Lung microvascular endothelial cell (primary cell): Measurements from ENCODE around the gene PRKAR1A. TPM values are rescaled to one million over a fixed set of nuclear protein-coding genes. Genes with fewer than 3 reads are reported as not detected.
"Not testable (repeated sequence)": the region's sequence is repeated elsewhere in the genome, so short reads cannot be mapped to it uniquely, and the experiment has no call there.

Experiments
- DNase-seq, 2 donors: peaks; one replicate each; pipeline versions ENCODE4 v3.0.0 to v3.0.0-alpha.2; 2010; ENCODE audit warnings: low read depth in 2 of 2
- total RNA-seq: library from RNA; depleted of rRNA; stranded (reverse); fragments of >200 nt; gene quantifications from 2 replicates; pipeline ENCODE4 v1.2.1, GENCODE V29; 2014

PRKAR1A gene
- total RNA-seq, 1 donor from 2014 or later = 352 TPM

DNA sequence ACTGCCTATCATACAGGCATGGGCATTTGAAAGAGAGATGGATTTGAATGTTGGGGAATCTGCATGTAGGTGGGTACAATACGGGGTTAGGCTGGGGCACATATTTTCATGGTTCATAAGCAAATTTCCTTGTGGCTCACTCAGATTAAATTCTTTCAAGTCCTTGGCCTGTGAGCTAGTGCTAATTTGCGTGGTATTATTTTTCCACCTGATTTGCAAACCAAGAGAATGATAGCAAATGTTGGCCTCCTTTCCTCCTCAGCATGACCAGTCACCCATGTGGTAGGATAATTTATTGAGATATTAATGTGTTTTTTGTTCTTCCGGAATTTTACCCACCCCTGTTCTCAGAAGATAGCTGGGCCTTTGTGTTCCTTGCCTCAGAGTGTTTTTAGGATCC lies 66.0 kb downstream of the PRKAR1A start:
- no peak for DNase-seq

DNA sequence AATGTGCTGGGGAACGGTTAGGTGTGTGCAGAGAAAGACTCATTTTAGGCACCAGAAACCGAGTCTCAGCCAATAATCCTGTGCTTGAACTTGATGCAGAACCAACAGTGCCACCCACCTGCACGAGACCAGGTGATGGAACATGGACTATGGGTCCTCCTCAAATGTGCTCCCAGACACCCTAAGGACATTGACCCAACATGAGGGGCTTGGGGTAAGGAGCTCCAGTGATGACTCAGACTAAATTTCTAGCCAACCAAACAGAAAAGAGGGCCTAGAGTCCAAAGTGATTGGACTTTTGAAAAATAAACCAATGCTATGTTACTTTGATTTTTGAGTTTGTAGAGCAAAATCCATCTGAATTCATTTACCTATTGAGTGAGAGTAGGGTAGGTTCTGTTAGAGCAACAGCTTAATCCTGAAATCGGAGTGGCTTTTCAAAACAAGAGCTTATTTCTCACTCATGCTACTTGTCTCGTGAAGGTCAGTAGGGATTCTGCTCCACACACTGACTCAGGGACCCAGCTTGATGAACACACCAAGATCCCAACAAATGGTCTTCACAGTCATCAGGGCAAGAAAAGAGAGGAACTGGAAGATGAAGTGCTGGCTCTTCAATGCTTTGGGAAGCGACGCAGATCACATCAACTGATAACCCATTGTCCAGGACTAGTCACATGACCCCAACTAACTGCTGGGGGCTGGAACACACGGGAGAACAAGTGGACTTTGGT lies 67.1 kb downstream of the PRKAR1A start:
- no peak for DNase-seq

DNA sequence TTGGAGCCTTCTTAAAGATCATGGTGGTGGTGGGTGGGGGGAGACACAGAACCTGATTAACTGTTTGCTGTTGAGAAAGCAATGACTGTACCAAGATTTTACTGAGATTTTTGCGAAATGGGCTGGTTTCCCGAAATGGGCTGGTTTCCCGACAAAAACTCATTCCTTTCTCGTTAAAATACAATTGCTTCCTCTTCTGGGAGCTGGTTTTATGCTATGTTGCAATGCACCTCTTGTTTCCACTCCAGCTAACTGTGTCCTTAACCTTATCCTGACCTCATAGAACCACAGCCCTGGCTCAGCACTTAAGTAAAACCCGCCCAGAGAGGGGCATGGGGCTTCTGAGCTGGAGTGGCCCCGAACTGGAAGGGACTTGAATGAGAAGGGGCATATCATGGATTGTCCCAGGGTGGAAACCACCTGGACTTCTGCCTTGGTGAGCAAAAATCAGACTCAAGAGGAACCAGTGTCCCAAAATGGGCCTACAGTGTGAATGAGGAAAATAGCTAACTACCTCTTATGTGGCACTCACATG lies 68.1 kb downstream of the PRKAR1A start:
- no peak for DNase-seq

DNA sequence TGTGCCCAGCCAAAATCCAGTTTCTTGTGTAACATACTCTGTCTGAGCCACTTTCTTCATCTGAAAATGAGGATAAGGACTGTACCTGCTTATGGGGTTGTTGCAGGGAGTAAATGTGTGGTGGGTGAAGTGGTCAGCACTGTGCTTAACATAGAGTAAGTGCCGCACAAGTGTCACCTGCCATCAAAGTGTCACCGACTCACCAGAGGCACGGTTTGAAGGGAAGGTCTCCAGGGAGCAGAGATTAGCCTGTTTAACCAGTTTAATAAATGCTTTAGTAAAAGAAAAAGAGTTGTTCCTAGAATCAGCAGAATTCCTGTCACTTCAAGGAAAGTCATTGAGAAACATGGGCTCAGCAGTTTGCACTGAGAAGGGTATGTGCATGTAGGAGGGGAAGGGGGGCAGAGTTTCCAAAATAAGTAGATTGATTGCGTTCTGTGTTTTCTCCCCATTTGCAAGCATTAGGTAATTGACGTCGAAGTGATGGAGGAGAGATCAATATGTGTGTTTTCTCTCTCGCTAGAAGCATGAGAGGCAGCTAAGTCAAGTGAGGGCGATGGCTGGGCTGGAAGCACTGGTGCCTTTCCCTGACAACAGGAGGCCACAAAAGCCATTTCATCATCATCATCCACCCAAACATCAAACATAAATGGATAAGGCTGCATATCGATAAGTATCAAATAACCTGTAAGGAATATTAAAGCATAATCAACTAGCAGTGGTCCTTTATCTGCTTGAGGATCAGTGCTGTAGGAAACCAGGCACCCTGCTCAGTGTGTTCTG lies 69.8 kb downstream of the PRKAR1A start:
- no peak for DNase-seq

DNA sequence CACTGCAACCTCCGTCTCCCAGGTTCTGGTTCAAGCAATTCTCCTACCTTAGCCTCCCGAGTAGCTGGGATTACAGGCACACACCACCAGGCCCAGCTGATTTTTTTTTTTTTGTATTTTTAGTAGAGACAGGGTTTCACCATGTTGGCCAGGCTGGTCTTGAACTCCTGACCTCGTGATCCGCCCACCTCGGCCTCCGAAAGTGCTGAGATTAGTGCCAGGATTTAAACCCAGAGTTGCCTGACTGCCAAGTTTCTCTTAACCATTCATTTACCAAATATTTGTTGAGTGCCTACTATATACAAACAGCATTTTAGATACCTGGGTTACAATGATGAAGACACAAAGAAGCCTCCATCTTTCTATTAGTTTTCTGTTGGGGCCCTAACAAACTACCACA lies 70.6 kb downstream of the PRKAR1A start:
- DNase-seq = not testable (repeated sequence)

DNA sequence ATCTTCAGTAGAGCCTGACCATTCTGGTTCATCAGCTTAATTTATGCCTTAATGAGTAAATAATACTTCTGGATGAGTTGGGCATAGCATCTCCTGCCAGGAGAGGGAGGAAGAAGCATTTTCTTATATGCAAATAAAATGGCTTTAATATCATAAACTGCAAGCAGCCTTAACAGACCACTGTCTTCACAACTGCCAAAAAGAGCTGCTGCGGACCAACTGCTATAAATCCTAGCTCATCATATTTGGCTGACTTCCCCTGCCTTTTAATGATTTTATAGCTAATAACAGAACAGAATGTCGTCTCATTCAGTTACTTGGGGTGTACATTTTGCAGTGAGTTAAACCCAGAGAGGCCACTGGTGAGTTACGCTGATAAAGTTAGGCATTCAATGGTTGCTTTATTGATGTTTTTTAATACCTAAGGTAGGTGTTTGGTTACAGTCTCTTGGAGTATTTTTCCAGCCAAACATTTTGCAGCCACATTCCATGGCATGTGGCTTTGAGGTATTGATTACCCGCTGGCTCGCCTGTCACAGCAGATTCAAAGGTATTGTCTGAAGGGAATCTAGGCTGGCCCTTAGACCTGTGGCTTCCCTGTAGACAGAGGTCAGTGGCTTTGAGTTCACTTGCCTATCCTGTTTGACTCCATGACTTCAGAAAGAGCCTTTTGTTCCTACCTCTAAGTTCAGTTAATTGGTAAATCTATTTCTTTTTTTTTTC lies 72.5 kb downstream of the PRKAR1A start:
- DNase-seq = no peak

DNA sequence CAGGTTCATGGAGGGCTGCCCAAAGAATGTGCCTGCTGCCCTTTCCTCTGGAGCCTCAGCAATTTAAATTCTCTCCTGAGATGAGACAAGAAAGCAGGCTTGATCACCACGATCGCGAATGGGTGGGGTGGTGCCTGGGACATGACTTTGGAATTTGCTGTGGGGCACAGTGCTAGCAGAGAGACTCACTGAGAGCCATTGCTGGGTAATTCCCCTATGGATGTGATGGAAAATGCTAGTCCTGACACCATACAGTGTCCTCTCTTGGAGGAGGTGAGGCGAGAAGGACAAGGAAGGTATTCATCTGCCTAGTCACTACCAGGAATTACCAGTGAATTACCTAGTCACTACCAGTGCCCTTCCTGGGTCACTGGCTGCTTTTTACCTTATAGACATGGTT lies 73.4 kb downstream of the PRKAR1A start:
- no peak for DNase-seq

DNA sequence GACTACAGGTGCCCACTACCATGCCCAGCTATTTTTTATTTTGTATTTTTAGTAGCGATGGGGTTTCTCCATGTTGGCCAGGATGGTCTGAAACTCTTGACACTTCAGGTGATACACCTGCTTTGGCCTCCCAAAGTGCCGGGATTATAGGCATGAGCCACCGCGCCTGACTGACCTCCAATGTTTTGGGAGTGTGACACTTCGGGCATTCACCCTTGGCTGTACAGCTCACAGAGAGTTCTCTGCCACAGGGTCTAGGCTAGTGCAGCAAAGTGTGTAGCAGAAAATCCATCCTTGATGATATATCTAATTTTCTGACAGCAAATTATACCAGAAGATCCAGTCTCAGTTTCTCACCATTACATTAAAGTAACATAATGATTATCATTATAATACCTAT lies 74.8 kb downstream of the PRKAR1A start:
- no peak for DNase-seq

DNA sequence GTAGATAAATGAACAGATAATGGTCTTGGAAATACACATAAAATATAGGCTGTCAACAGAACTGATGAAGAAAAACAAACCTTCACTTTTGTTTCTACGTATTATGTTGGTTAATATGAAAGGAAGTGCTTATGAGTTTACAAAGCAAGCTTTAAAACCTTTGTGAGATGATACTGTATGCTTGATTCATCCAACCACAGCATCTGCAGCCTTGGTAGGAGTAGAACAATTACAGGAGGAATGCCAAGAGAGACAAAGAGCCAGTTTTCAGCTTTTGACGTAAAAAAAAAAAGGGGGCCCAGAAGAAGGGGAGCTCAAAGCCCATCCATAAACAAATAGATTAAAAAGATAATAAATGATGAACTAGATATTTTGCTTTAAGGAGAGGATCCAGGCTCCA lies 75.6 kb downstream of the PRKAR1A start:
- DNase-seq = no peak

DNA sequence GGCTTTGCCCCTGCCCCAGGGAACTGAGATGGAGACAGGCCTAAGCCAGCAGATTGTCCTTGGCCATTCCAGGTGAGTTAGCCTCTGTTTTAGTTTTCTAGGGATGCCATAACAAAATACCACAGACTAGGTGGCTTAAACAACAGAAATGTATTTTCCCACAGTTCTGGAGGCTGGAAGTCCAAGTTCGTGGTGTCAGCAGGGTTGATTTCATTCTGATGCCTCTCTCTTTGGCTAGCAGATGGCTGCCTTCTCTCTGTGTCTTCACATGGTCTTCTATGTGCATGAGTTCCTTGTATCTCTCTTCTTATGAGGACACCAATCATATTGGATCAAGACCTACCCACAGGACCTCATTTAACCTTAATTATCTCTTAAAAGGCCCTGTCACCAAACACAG lies 76.1 kb downstream of the PRKAR1A start:
- no peak for DNase-seq

DNA sequence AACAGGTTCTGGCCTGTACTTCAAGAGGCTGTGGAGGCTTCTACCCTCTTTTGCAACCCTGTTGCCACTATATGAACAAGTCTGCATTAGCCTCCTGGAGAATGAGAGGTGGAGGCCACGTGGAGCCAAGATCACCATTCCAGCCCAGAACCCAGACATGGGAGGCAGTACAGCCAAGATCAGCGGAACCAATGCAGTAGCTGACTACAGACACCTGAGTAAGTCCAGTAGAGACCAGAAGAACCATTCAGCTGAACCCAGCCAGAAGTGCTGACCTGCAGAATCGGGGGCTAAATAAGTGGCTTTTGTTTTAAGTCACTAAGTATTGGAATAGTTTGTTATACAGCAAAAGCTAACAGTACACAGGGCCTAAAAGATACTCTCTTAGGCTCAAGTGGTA lies 76.9 kb downstream of the PRKAR1A start:
- DNase-seq = no peak

DNA sequence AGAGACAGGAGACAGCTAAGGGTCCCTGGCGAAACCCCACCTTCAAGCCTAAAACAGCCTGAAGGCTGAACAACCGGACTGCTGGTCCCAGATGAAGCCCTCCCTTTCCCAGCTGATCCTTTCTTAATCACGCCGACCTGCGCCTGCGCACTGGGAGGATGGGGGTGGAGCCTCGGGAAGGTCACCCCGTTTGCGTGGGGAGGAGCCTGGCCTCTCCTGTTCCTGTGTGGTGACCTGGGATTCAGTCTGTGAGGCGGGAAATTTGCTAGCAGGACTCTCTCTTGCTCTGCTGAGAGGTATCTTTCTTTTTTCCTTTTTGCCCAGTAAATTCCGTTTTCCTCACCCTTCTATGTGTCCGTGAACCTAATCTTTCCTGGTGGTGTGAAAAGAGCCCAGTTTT lies 79.4 kb downstream of the PRKAR1A start:
- no peak for DNase-seq

DNA sequence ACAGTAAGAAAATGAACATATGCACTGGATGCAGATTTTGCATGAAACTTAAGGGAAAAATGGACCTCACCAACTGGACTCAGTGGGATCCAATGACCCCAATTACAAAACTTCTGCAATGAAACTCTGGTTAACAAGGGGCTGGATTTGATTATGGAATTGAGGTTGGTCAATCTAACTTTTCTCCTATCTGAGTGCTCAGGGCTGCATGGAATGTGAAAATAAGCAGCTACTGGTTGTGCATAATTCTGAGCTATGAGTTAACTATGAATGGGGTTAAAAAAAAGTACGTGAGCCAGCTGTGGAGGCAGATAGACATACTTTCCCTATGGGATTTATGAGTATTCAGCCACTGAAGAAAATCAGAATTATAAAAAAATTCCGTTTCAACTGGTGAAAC lies 79.8 kb downstream of the PRKAR1A start:
- DNase-seq = no peak

DNA sequence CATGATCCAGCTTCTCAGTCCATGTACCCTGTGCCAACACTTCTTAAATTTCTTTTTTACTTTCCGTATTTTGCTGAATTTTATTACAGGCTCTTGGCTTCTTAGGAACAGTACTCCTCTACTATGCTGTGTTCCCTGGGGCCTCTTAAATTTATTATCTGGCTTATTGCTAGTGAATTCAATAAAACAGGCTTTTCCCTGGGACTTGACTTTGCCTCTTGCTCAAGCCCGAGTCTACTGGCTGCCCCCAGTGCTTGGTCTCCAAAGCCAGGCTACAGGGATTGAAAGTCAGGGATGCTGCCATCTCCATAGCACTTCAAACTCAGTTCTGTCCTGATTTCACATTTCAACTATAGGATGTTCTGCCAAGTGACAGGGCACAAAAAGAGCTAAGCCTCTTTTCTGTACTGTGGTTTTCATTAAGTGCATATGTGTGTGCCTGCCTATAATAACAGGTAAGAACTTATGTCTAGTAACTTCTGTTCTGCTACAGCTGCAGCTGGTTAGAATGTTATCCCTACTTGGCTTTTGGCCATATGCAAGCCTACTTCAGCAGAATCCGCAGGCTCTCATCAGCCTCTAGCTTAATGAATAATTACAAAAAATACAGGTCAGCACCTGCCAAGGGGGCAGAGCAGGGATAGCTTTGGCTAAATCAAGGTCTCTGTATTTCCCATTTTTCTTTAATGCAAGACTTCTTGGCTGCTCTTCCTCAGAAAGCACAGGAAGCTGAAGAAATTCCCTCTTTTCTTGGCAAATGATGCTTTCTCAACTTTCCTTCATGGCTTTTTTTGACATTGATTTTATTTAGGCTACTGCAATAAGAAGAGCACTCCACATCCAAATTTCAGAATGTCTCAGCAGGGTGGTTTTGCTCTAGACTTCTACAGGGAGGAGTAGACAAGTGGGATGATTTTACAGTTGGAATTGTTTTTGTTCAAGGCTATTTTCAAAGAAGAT lies 80.7 kb downstream of the PRKAR1A start:
- no peak for DNase-seq

DNA sequence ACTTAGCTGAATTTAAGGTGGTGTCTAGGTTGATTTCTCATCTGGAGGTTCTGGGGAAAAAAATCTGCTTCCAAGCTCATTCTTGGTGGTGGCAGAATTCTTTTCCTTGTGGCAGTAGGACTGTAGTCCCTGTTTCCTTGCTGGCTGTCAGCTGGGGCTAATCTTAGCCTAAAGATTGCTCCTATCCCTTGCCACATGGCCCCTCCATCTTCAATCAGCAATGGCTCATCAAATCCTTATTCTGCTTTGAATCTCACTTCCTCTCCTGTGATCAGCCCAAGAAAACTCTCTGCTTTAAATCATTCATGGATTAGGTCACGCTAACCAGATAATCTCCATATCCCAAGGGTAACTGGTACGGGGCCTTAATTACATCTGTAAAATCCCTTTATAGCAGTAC lies 82.3 kb downstream of the PRKAR1A start:
- no peak for DNase-seq

DNA sequence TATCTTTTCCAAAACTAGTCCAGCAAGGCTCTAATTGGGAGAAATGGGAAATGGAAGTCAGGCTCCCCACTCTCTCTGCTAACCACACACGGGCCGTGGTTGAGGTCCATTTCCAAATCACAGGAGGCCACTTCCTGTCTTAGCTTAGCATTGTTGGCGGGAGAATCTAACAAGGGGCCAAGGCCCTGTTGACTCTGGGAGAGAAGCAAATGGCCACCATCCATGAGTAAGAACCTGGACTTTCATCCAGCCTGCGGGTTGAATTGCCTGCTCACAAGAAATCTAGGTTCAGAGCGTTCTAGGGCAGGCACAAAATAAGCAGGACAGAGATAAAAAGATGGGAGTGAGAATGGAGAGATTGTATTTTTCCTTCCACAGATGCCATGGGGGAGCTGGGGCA lies 83.3 kb downstream of the PRKAR1A start:
- no peak for DNase-seq

DNA sequence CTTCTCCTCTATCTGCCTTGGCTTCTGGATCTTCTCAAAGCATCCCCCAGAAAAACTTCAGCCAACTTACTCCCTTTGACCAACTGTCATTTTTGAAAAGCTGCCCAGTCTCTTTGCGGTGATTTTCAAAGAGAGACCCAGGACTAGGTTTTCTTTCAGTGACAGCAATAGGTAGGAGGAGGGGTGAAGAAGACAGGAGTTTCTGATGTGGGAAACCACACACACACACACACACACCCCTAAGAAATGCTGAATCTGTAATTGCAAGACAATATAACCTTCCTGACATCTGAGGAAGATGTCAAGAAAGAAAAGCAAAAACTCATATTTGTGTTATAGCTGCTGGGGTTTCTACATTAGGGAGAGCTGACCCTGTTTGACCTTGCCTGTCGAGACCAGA lies 83.8 kb downstream of the PRKAR1A start:
- DNase-seq = no peak

DNA sequence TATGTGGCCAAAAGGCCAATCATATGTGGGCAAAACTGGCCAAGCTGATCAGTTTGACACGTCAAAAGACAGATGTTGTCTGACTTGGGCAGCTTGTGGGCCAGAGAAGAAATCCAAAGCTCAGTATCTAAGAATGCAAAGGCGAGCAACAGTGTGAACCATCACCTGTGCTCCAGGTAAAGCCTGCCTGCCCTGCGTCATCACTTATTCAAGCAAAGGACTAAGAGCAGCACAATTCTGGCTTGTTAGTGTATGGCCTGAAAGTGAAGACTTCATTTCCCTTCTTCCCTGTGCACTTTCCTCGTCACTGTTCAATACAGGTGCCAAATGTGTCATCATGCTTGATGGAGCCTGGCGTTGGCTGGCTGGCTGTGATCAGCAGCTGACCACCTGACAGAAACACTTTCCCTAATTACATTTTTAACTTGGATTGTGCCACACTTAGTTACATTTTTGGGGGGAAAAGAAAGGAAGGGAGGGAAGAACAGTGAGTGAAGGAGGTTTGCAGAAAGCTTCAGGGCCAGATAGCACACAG lies 84.2 kb downstream of the PRKAR1A start:
- no peak for DNase-seq

DNA sequence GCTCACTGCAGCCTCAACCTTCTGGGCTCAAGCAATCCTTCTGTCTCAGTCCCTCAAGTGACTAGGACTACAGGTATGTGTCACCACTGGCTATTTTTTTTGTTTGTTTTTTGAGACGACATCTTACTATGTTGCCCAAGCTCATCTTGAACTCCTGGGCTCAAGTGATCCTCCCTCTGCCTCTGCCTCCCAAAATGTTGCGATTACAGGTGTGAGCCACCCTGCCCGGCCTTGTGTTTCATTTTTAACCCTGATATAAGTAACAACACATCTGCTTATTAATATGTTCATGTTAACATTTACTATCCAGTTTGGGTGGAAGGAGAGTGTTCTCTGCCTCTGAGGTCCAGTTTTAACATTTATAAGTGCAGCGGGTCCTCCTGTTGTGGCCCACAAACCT lies 85.8 kb downstream of the PRKAR1A start:
- DNase-seq = no peak

DNA sequence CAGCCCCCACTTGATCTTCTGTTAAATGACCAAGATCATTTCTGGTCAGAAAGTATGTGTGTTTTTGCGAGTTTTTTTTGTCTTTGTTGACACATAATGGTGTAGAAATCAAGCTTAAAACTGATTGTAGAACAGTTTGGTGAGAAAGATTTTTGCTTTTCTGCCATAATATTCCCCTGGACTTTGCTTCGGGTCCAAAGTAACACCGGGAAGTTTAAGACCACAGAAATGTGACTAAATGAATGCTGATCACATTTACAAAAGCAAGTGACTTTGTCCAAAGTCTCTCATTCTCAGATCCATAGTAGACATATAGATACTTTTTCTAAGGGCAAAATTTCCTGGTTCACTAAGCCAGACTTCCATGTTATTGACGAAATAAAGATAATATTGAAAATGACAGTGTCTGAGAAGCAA lies 86.3 kb downstream of the PRKAR1A start:
- DNase-seq = no peak

DNA sequence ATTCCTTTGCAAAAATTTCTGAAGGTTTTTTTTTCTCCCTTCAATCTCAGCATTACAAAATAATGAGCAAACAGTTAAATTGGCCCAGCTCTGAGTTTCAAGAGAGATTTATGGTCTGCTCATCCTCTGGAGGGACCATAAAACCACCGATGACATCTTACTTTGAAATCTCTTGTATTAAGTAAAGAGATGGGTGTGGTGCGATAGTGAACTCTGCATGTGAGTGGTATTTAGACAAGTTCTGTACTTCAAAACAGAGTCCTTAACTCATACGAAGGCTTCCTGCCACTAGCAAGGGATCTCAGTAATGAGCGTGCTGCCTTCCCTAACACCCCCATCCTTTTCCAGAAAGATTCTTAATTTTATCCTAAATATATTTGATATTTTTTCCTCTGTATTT lies 86.9 kb downstream of the PRKAR1A start:
- no peak for DNase-seq
